ENCODE measurements around the gene ACOT12. TPM values are rescaled to one million over a fixed set of nuclear protein-coding genes. Genes with fewer than 3 reads are reported as not detected.

The ACOT12 gene
- total and polyA plus RNA-seq, 2 donors (not counting 1 experiment from before 2014, with no cell fraction given) = 0.06 TPM; not detected in 1

GRCh38 chr5:81302596-81302995, 91.3 kb downstream of the ACOT12 start:
- CTCF ChIA-PET = interaction anchor here (0.7 to 1.0 kb wide), 3 partner anchors 10 to 870 kb away, joined by 3 to 4 read pairs (median 4); no protein-coding TSS in a partner anchor

More at GRCh38 chr5:81302596-81302995, 91.3 kb downstream of the ACOT12 start:
- Mint-ChIP-seq H3K9me3 (ENCODE audit: insufficient read depth) (no peaks in the 10 kb centered on the region), H3K27me3 (no peaks in the 10 kb centered on the region), H3K4me1 (peaks cover 33% of the 10 kb centered on the region), H3K27ac (no peak overlapping the region), H3K4me3 (peak overlapping the region; percentile 91)
- H3K9ac ChIP-seq (ENCODE audit: low read length) = peak overlapping the region; percentile 87
- peak overlapping the region in 1 of 5 experiments; percentile 77 for H3K4me3 ChIP-seq (ENCODE audit: control extremely low read depth in 1 of 5, extremely low read depth in 1 of 5, insufficient read depth in 1 of 5, low read depth in 2 of 5, low read length in 4 of 5)
- no peaks in the 10 kb centered on the region for H4K20me1 ChIP-seq (ENCODE audit: control insufficient read depth, insufficient read depth, low read length, poor library complexity, severe bottlenecking)
- H3K9me3 ChIP-seq (ENCODE audit: control extremely low read depth in 1 of 3, control insufficient read depth in 2 of 3, insufficient read depth in 1 of 3, low read length in 2 of 3) = no peaks in the 10 kb centered on the region
- H3K27me3 ChIP-seq (replicated peaks in 1 of 4; ENCODE audit: control extremely low read depth in 1 of 4, control insufficient read depth in 3 of 4, insufficient read depth in 4 of 4, low read length in 3 of 4) = no peaks in the 10 kb centered on the region
- intact Hi-C loops (cut with micrococcal nuclease) = loop anchor here (5.0 to 10.0 kb wide), 2 partner anchors 872 to 1315 kb away; no protein-coding TSS in a partner anchor
- POLR2A ChIA-PET = interaction anchor here (0.6 kb wide), 1 partner anchor 62 kb away, joined by 3 read pairs; no protein-coding TSS in a partner anchor
- no peak overlapping the region for H2AFZ ChIP-seq (ENCODE audit: insufficient read depth, low read depth, low read length, poor library complexity, severe bottlenecking)
- H3K27ac ChIP-seq (ENCODE audit: low read length in 2 of 2) = no peak overlapping the region
- peak overlapping the region; percentile 80 for H3K4me2 ChIP-seq (replicated peaks; ENCODE audit: low read depth, low read length, poor library complexity, severe bottlenecking)
- H3K36me3 ChIP-seq (replicated peaks in 1 of 2; ENCODE audit: control extremely low read depth in 1 of 2, control insufficient read depth in 1 of 2, extremely low read depth in 1 of 2, insufficient read depth in 2 of 2, low read length in 1 of 2) = peaks cover 0 to 4% of the 10 kb centered on the region in 2 experiments
- ATAC-seq (ENCODE audit: low read depth) (no peak), DNase-seq (no peak)
- peaks cover 33% of the 10 kb centered on the region for H3K79me2 ChIP-seq (ENCODE audit: control insufficient read depth, insufficient read depth, low read length)
- TF ChIP-seq EZH2 (IDR thresholded peaks at IDR 0.05; ENCODE audit: borderline replicate concordance, insufficient read depth, low read depth, low read length, poor library complexity, severe bottlenecking) = no peak
- TF ChIP-seq, protein P1, sequence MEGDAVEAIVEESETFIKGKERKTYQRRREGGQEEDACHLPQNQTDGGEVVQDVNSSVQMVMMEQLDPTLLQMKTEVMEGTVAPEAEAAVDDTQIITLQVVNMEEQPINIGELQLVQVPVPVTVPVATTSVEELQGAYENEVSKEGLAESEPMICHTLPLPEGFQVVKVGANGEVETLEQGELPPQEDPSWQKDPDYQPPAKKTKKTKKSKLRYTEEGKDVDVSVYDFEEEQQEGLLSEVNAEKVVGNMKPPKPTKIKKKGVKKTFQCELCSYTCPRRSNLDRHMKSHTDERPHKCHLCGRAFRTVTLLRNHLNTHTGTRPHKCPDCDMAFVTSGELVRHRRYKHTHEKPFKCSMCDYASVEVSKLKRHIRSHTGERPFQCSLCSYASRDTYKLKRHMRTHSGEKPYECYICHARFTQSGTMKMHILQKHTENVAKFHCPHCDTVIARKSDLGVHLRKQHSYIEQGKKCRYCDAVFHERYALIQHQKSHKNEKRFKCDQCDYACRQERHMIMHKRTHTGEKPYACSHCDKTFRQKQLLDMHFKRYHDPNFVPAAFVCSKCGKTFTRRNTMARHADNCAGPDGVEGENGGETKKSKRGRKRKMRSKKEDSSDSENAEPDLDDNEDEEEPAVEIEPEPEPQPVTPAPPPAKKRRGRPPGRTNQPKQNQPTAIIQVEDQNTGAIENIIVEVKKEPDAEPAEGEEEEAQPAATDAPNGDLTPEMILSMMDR (IDR thresholded peaks at IDR 0.05) = no peak
- peaks cover 23 to 26% of the 10 kb centered on the region in 2 donors for H3K4me1 ChIP-seq (ENCODE audit: control insufficient read depth in 2 of 2, insufficient read depth in 2 of 2, low read length in 2 of 2)
- WGBS (ENCODE audit: insufficient coverage) = 100% methylated on average over 2 of the region's 5 CpGs
